Measurements from ENCODE around the gene MYADM.

The MYADM gene

GRCh38 chr19:53917356-53917755 is 49.7 kb downstream of the MYADM start:
- no peak for DNase-seq

All from DMS79 (cell line).